HG02763 (cell line): ENCODE measurements around the gene GATA6.

Experiments used
- ATAC-seq: cut with Tn5 transposase; IDR thresholded peaks from one replicate; pipeline ENCODE4 v1.9.1; 2021; ENCODE audit warnings: mild to moderate bottlenecking, moderate library complexity; ENCODE audit not compliant: unreplicated experiment

The GATA6 gene

GRCh38 chr18:22169011-22169888, at the start of gene GATA6:
Gene GATA6, plus strand, starts transcription at chr18:22169589. Its CDS starts 1,556 bp downstream, at chr18:22171145.
- ATAC-seq = no peak

GRCh38 chr18:22124970-22125369, 44.4 kb upstream of the GATA6 start:
- ATAC-seq = no peak

GRCh38 chr18:22128954-22129353, 40.4 kb upstream of the GATA6 start:
- no peak for ATAC-seq

GRCh38 chr18:22129778-22130177, 39.6 kb upstream of the GATA6 start:
- no peak for ATAC-seq

GRCh38 chr18:22132258-22132657, 37.1 kb upstream of the GATA6 start:
- ATAC-seq = no peak

- no peak for ATAC-seq
These were observed 36.6 kb upstream of the GATA6 start for GRCh38 chr18:22132763-22133162.

GRCh38 chr18:22136395-22136794, 33.0 kb upstream of the GATA6 start:
- ATAC-seq = no peak

GRCh38 chr18:22141211-22141610, 28.2 kb upstream of the GATA6 start:
- ATAC-seq = no peak

- no peak for ATAC-seq
These were observed 25.7 kb upstream of the GATA6 start for GRCh38 chr18:22143347-22144340.

- ATAC-seq = no peak
These were observed 24.2 kb upstream of the GATA6 start for GRCh38 chr18:22145160-22145559.

- no peak for ATAC-seq
These were observed 19.7 kb upstream of the GATA6 start for GRCh38 chr18:22149710-22150109.

GRCh38 chr18:22152093-22152492, 17.3 kb upstream of the GATA6 start:
- no peak for ATAC-seq

- ATAC-seq = no peak
These were observed 16.0 kb upstream of the GATA6 start for GRCh38 chr18:22153428-22153827.

- ATAC-seq = no peak
These were observed 13.8 kb upstream of the GATA6 start for GRCh38 chr18:22155584-22155983.

- ATAC-seq = no peak
These were observed 10.4 kb upstream of the GATA6 start for GRCh38 chr18:22159014-22159413.

- no peak for ATAC-seq
These were observed 8.3 kb upstream of the GATA6 start for GRCh38 chr18:22161090-22161489.

- ATAC-seq = no peak
These were observed 5.8 kb upstream of the GATA6 start for GRCh38 chr18:22163416-22164161.

GRCh38 chr18:22164337-22165048, 4.9 kb upstream of the GATA6 start:
- ATAC-seq = no peak

GRCh38 chr18:22165049-22165602, 4.3 kb upstream of the GATA6 start:
- ATAC-seq = no peak

- no peak for ATAC-seq
These were observed 3.8 kb upstream of the GATA6 start for GRCh38 chr18:22165603-22166068.
